Natural killer cell (primary cell): ENCODE results near the gene IGFL4. TPM values are rescaled to one million over a fixed set of nuclear protein-coding genes. Genes with fewer than 3 reads are reported as not detected.

Source experiments
- ATAC-seq, 3 donors: fragments of 150-1000 bp in 2 of 3; fragments of 200-7000 bp in 1 of 3; cut with Tn5 transposase; 1 replicate in 1 of 3; 2 replicates in 2 of 3; pipeline ENCODE4 v1.10.0; 2021; ENCODE audit warnings: mild to moderate bottlenecking in 2 of 3, moderate library complexity in 2 of 3
- DNase-seq, 2 donors: peaks; one replicate each; pipeline versions ENCODE4 v3.0.0 to v3.0.0-alpha.2; 2013 to 2021; ENCODE audit warnings: mixed read lengths in 1 of 2
- H3K27ac ChIP-seq: one replicate; pipeline ENCODE4 v1.5.1; 2013; ENCODE audit warnings: mild to moderate bottlenecking, low read length
- H3K27me3 ChIP-seq: one replicate; pipeline ENCODE4 v1.6.1; 2013; ENCODE audit warnings: low read length; ENCODE audit not compliant: control insufficient read depth, insufficient read depth
- H3K36me3 ChIP-seq: one replicate; pipeline ENCODE4 v1.6.1; 2013; ENCODE audit warnings: low read length; ENCODE audit not compliant: control insufficient read depth, insufficient read depth
- H3K4me1 ChIP-seq: one replicate; pipeline ENCODE4 v1.6.1; 2013; ENCODE audit warnings: low read length; ENCODE audit not compliant: control insufficient read depth, insufficient read depth
- H3K4me3 ChIP-seq: one replicate; pipeline ENCODE4 v1.5.1; 2013; ENCODE audit warnings: low read length
- H3K9me3 ChIP-seq: one replicate; pipeline ENCODE4 v1.6.1; 2013; ENCODE audit warnings: low read length; ENCODE audit not compliant: control insufficient read depth, insufficient read depth
- H3K27ac Mint-ChIP-seq, 2 donors: one replicate each; pipeline ENCODE4 v1.8.0; 2022; ENCODE audit warnings: mild to moderate bottlenecking in 2 of 2, mixed read lengths in 2 of 2, moderate library complexity in 1 of 2
- H3K27me3 Mint-ChIP-seq, 2 donors: one replicate each; pipeline ENCODE4 v1.8.0; 2022; ENCODE audit warnings: low read depth in 2 of 2, mixed read lengths in 2 of 2
- H3K36me3 Mint-ChIP-seq: one replicate; pipeline ENCODE4 v1.8.0; 2022; ENCODE audit warnings: mixed read lengths
- H3K4me1 Mint-ChIP-seq, 2 donors: one replicate each; pipeline ENCODE4 v1.8.0; 2022; ENCODE audit warnings: mixed read lengths in 2 of 2
- H3K4me3 Mint-ChIP-seq: one replicate; pipeline ENCODE4 v1.8.0; 2022; ENCODE audit warnings: mild to moderate bottlenecking, moderate library complexity, mixed read lengths
- H3K9me3 Mint-ChIP-seq, 2 donors: one replicate each; pipeline ENCODE4 v1.8.0; 2022; ENCODE audit warnings: mixed read lengths in 2 of 2
- CTCF ChIP-seq: fragments of 200-600 bp; IDR thresholded peaks from one replicate; pipeline ENCODE4 v1.8.0; 2022; ENCODE audit warnings: antibody characterized with exemption
- WGBS: methylation state at CpG from one replicate; pipeline ENCODE4 v1.1.7; 2013; ENCODE audit warnings: missing lambda C conversion rate; ENCODE audit not compliant: insufficient coverage; 5-methylcytosine and 5-hydroxymethylcytosine counted together
- intact Hi-C: fragments of 100-400 bp; cut with micrococcal nuclease; formaldehyde crosslinking; loops from one replicate; pipeline ENCODE4 v1.14.2; 2022
- total RNA-seq, 4 donors: library from RNA; stranded (reverse); fragments of 120-200 nt in 1 of 4; gene quantifications; one replicate each; pipeline versions ENCODE4 v1.2.3 to v1.2.4, GENCODE V29; 2013 to 2022

Gene IGFL4
- total RNA-seq, 3 donors from 2014 or later (not counting 1 experiment from before 2014, with no cell fraction given): not detected

GRCh38 chr19:45994456-45994997, 46.3 kb downstream of the IGFL4 start:
- Mint-ChIP-seq H3K4me3 (no peak overlapping the region), H3K27ac (no peak overlapping the region)
- WGBS: 0% methylated on average over 4 of the region's 8 CpGs

GRCh38 chr19:45990113-45990728, 50.6 kb downstream of the IGFL4 start:
- 86% methylated on average over 12 of the region's 12 CpGs for WGBS

More at GRCh38 chr19:45994456-45994997, 46.3 kb downstream of the IGFL4 start:
- Histone ChIP-seq H3K9me3 (no peaks in the 10 kb centered on the region), H3K27me3 (no peaks in the 10 kb centered on the region), H3K4me1 (peaks cover 10% of the 10 kb centered on the region), H3K27ac (no peak overlapping the region), H3K4me3 (peak overlapping the region; percentile 34), H3K36me3 (peaks cover 3% of the 10 kb centered on the region)
- intact Hi-C loops: no loop called here
- no peak for DNase-seq
- H3K4me1 Mint-ChIP-seq: peaks cover 11% of the 10 kb centered on the region in 2 donors
- no peak for TF ChIP-seq CTCF
- ATAC-seq: peak in 2 of 3 donors; percentile 0
- no peaks in the 10 kb centered on the region for H3K36me3 Mint-ChIP-seq
- H3K27me3 Mint-ChIP-seq: peaks cover 18 to 20% of the 10 kb centered on the region in 2 donors
- no peaks in the 10 kb centered on the region for H3K9me3 Mint-ChIP-seq

More at GRCh38 chr19:45990113-45990728, 50.6 kb downstream of the IGFL4 start:
- ATAC-seq: no peak
- no peak for DNase-seq
- H3K27ac Mint-ChIP-seq: no peak overlapping the region
- Histone ChIP-seq H3K27me3 (no peaks in the 10 kb centered on the region), H3K36me3 (no peaks in the 10 kb centered on the region), H3K4me1 (peaks cover 2% of the 10 kb centered on the region), H3K27ac (no peak overlapping the region), H3K4me3 (no peak overlapping the region), H3K9me3 (no peaks in the 10 kb centered on the region)
- TF ChIP-seq CTCF: no peak
- intact Hi-C loops: no loop called here
- H3K9me3 Mint-ChIP-seq: no peaks in the 10 kb centered on the region
- H3K36me3 Mint-ChIP-seq: no peaks in the 10 kb centered on the region
- H3K27me3 Mint-ChIP-seq: peaks cover 15 to 20% of the 10 kb centered on the region in 2 donors
- H3K4me1 Mint-ChIP-seq: no peaks in the 10 kb centered on the region
- H3K4me3 Mint-ChIP-seq: no peak overlapping the region

Other genes with a start within 250 kb of the IGFL4 start
- gene DMWD, start 248.2 kb downstream of the IGFL4 start, total RNA-seq: 10 to 100 TPM; 66.2 to 82.1 (median 66.3) TPM
- under 1 TPM; 0.18 to 0.63 (median 0.31) TPM for gene RSPH6A, start 225.7 kb downstream of the IGFL4 start, total RNA-seq
- 10 to 100 TPM; 86.4 to 94.8 (median 86.7) TPM for gene SYMPK, start 177.9 kb downstream of the IGFL4 start, total RNA-seq
- gene FOXA3, start 176.7 kb downstream of the IGFL4 start, total RNA-seq: not detected
- gene IRF2BP1, start 154.9 kb downstream of the IGFL4 start, total RNA-seq: 10 to 100 TPM; 16.1 to 20.3 (median 19.6) TPM
- gene MYPOP, start 138.4 kb downstream of the IGFL4 start, total RNA-seq: 1 to 10 TPM; 7.0 to 8.4 (median 7.2) TPM
- not detected for gene NANOS2, start 126.2 kb downstream of the IGFL4 start, total RNA-seq
- not detected for gene NOVA2, start 67.1 kb downstream of the IGFL4 start, total RNA-seq
- 10 to 100 TPM; 10.6 to 16.9 (median 14.6) TPM for gene CCDC61, start 45.5 kb downstream of the IGFL4 start, total RNA-seq
- under 1 TPM in 1 of 3 donors, not detected in 2; 0.55 TPM for gene PGLYRP1, start 17.9 kb downstream of the IGFL4 start, total RNA-seq
- not detected for gene IGFL3, start 83.7 kb upstream of the IGFL4 start, total RNA-seq
- gene IGFL2, start 107.2 kb upstream of the IGFL4 start, total RNA-seq: not detected
- gene IGFL1, start 188.7 kb upstream of the IGFL4 start, total RNA-seq: not detected